Colonic mucosa (tissue), 4 donors: ENCODE results near the gene NELL2. TPM values are rescaled to one million over a fixed set of nuclear protein-coding genes. Genes with fewer than 3 reads are reported as not detected.

ENCODE experiments used
- DNase-seq: peaks from one replicate; pipeline ENCODE4 v3.0.0-alpha.2; 2020
- H3K27ac ChIP-seq: fragments of 200-600 bp; one replicate; pipeline ENCODE4 v1.8.0; 2021
- H3K27me3 ChIP-seq: fragments of 200-600 bp; one replicate; pipeline ENCODE4 v1.8.0; 2021
- H3K36me3 ChIP-seq: fragments of 200-600 bp; one replicate; pipeline ENCODE4 v1.8.0; 2021
- H3K4me1 ChIP-seq: fragments of 200-600 bp; one replicate; pipeline ENCODE4 v1.8.0; 2021; ENCODE audit warnings: mild to moderate bottlenecking
- H3K4me3 ChIP-seq: fragments of 200-600 bp; one replicate; pipeline ENCODE4 v1.8.0; 2021
- H3K9ac ChIP-seq, 2 donors: one replicate each; pipeline ENCODE4 v1.7.0; 2013; ENCODE audit warnings: control low read depth in 2 of 2, low read depth in 2 of 2, low read length in 2 of 2
- H3K9me3 ChIP-seq: fragments of 200-600 bp; one replicate; pipeline ENCODE4 v1.8.0; 2021
- CTCF ChIP-seq: fragments of 200-600 bp; IDR thresholded peaks from one replicate; pipeline ENCODE4 v1.8.0; 2022; ENCODE audit warnings: antibody characterized with exemption, mild to moderate bottlenecking
- intact Hi-C: fragments of 100-400 bp; cut with DNase I; formaldehyde crosslinking; loops from one replicate; pipeline ENCODE4 v1.14.1; 2022
- total RNA-seq, 2 donors: library from RNA; stranded (reverse); fragmentation: NEBNext Ultra II Directional in 1 of 2; extraction: Animal tissue kit (Norgen Biotek cat#: 25700) in 1 of 2; gene quantifications; one replicate each; pipeline ENCODE4 v1.2.1, GENCODE V29; 2021
- donor health status: healthy.
- donor health status: DM: no; HTN: no; CAD: no.
- donor health status: DM: no; HTN: no; CAD: no.

NELL2 gene
- total RNA-seq, 2 donors from 2014 or later, result 2.1 to 3.0 TPM

GRCh38 chr12:44503329-44503728, 372.8 kb downstream of the NELL2 start:
- intact Hi-C loops, result no loop called here
- no peaks in the 10 kb centered on the region for H3K27me3 ChIP-seq
- H3K9me3 ChIP-seq, result no peaks in the 10 kb centered on the region
- TF ChIP-seq CTCF, result no peak
- no peak overlapping the region for H3K4me3 ChIP-seq
- H3K27ac ChIP-seq, result no peak overlapping the region
- no peak for DNase-seq
- no peaks in the 10 kb centered on the region for H3K4me1 ChIP-seq
- H3K9ac ChIP-seq, result no peak overlapping the region
- no peaks in the 10 kb centered on the region for H3K36me3 ChIP-seq

- Histone ChIP-seq H3K36me3 (no peaks in the 10 kb centered on the region), H3K9ac (no peak overlapping the region), H3K4me3 (no peak overlapping the region), H3K9me3 (no peaks in the 10 kb centered on the region), H3K27ac (no peak overlapping the region), H3K27me3 (no peaks in the 10 kb centered on the region), H3K4me1 (no peaks in the 10 kb centered on the region)
- DNase-seq, result no peak
- no peak for TF ChIP-seq CTCF
- intact Hi-C loops, result no loop called here
Observed at GRCh38 chr12:44502681-44503080, 373.4 kb downstream of the NELL2 start.

- TF ChIP-seq CTCF, result no peak
- Histone ChIP-seq H3K4me1 (no peaks in the 10 kb centered on the region), H3K4me3 (no peak overlapping the region), H3K27me3 (no peaks in the 10 kb centered on the region), H3K9me3 (no peaks in the 10 kb centered on the region), H3K36me3 (no peaks in the 10 kb centered on the region), H3K9ac (no peak overlapping the region), H3K27ac (no peak overlapping the region)
- intact Hi-C loops, result no loop called here
- no peak for DNase-seq
Observed at GRCh38 chr12:44500423-44500822, 375.7 kb downstream of the NELL2 start.

GRCh38 chr12:44497044-44497443, 379.1 kb downstream of the NELL2 start:
- no peaks in the 10 kb centered on the region for H3K4me1 ChIP-seq
- no peaks in the 10 kb centered on the region for H3K36me3 ChIP-seq
- TF ChIP-seq CTCF, result no peak
- H3K27me3 ChIP-seq, result no peaks in the 10 kb centered on the region
- no peak overlapping the region for H3K4me3 ChIP-seq
- H3K9ac ChIP-seq, result no peak overlapping the region
- no peaks in the 10 kb centered on the region for H3K9me3 ChIP-seq
- intact Hi-C loops, result no loop called here
- no peak overlapping the region for H3K27ac ChIP-seq
- DNase-seq, result no peak

GRCh38 chr12:44490181-44490580, 385.9 kb downstream of the NELL2 start:
- H3K27ac ChIP-seq, result no peak overlapping the region
- no peak for DNase-seq
- no peak for TF ChIP-seq CTCF
- intact Hi-C loops, result no loop called here
- no peaks in the 10 kb centered on the region for H3K36me3 ChIP-seq
- no peaks in the 10 kb centered on the region for H3K27me3 ChIP-seq
- no peak overlapping the region for H3K9ac ChIP-seq
- H3K4me1 ChIP-seq, result no peaks in the 10 kb centered on the region
- H3K9me3 ChIP-seq, result no peaks in the 10 kb centered on the region
- H3K4me3 ChIP-seq, result no peak overlapping the region

GRCh38 chr12:44488180-44488579, 387.9 kb downstream of the NELL2 start:
- H3K9ac ChIP-seq, result no peak overlapping the region
- no peaks in the 10 kb centered on the region for H3K36me3 ChIP-seq
- DNase-seq, result no peak
- TF ChIP-seq CTCF, result no peak
- H3K4me3 ChIP-seq, result no peak overlapping the region
- H3K9me3 ChIP-seq, result no peaks in the 10 kb centered on the region
- H3K4me1 ChIP-seq, result no peaks in the 10 kb centered on the region
- no peaks in the 10 kb centered on the region for H3K27me3 ChIP-seq
- H3K27ac ChIP-seq, result no peak overlapping the region
- intact Hi-C loops, result no loop called here
